GM12865 (cell line): ENCODE data around the gene PDE7B.

Source experiments
- DNase-seq: peaks from one replicate; pipeline ENCODE4 v3.0.0; 2010; ENCODE audit warnings: low read depth
- H3K4me3 ChIP-seq: 2 replicates; pipeline ENCODE4 v1.5.1; 2011; ENCODE audit warnings: mild to moderate bottlenecking, low read depth, low read length, control low read depth
- CTCF ChIP-seq: IDR thresholded peaks from 2 replicates; pipeline ENCODE4 v1.5.1; 2011; ENCODE audit warnings: low read length, control low read depth, low read depth, inconsistent platforms; ENCODE audit not compliant: insufficient read depth; ENCODE audit errors: missing control alignments

PDE7B gene

GRCh38 chr6:135990855-135991464 lies 139.5 kb downstream of the PDE7B start:
- no peak overlapping the region for H3K4me3 ChIP-seq
- DNase-seq: no peak
- no peak for TF ChIP-seq CTCF

GRCh38 chr6:135992739-135993138 lies 141.2 kb downstream of the PDE7B start:
- DNase-seq: no peak
- no peak for TF ChIP-seq CTCF
- H3K4me3 ChIP-seq: no peak overlapping the region

GRCh38 chr6:135993361-135993760 lies 141.9 kb downstream of the PDE7B start:
- no peak for TF ChIP-seq CTCF
- DNase-seq: no peak
- H3K4me3 ChIP-seq: no peak overlapping the region

GRCh38 chr6:135994857-135995544 lies 143.5 kb downstream of the PDE7B start:
- H3K4me3 ChIP-seq: no peak overlapping the region
- no peak for DNase-seq
- no peak for TF ChIP-seq CTCF

GRCh38 chr6:135995545-135995898 lies 144.0 kb downstream of the PDE7B start:
- no peak for TF ChIP-seq CTCF
- no peak for DNase-seq
- H3K4me3 ChIP-seq: no peak overlapping the region

- no peak for TF ChIP-seq CTCF
- no peak overlapping the region for H3K4me3 ChIP-seq
- no peak for DNase-seq
Observed at GRCh38 chr6:135996668-135997067, 145.2 kb downstream of the PDE7B start.

GRCh38 chr6:135999393-135999792 lies 147.9 kb downstream of the PDE7B start:
- DNase-seq: no peak
- TF ChIP-seq CTCF: no peak
- no peak overlapping the region for H3K4me3 ChIP-seq
